SU-DHL-6 (cell line): ENCODE results near the gene RMND1.

Experiments
- H2AFZ ChIP-seq: fragments of 200-600 bp; sonication (generic); 2 replicates; pipeline ENCODE4 v1.6.1; 2014; ENCODE audit warnings: low read depth, mild to moderate bottlenecking, moderate library complexity, mixed read lengths, antibody characterized with exemption, low read length; ENCODE audit not compliant: severe bottlenecking
- H3F3A ChIP-seq: fragments of 200-600 bp; shearing (Covaris generic); 2 replicates; pipeline ENCODE4 v1.6.0; 2016; ENCODE audit warnings: antibody characterized with exemption, mild to moderate bottlenecking; ENCODE audit not compliant: insufficient read depth
- H3K27ac ChIP-seq: fragments of 200-600 bp; sonication (generic); 2 replicates; pipeline ENCODE4 v1.5.1; 2016; ENCODE audit warnings: low read depth, mild to moderate bottlenecking, low read length, moderate library complexity, mixed read lengths
- H3K27me3 ChIP-seq: fragments of 200-600 bp; sonication (generic), shearing (Covaris generic); 2 replicates; pipeline ENCODE4 v1.6.0; 2014; ENCODE audit warnings: mild to moderate bottlenecking, low read length
- H3K36me3 ChIP-seq: fragments of 200-600 bp; sonication (generic); 2 replicates; pipeline ENCODE4 v1.6.1; 2014; ENCODE audit warnings: mild to moderate bottlenecking, low read length, mixed read lengths
- H3K4me2 ChIP-seq: fragments of 300-600, 200-600 bp; shearing (Covaris generic), sonication (generic); 2 replicates; pipeline ENCODE4 v1.6.0; 2014; ENCODE audit warnings: low read length, low read depth, mild to moderate bottlenecking; ENCODE audit not compliant: poor library complexity, severe bottlenecking
- H3K4me3 ChIP-seq: fragments of 200-600 bp; sonication (generic); 2 replicates; pipeline ENCODE4 v1.5.1; 2014; ENCODE audit warnings: antibody characterized with exemption, low read length, mild to moderate bottlenecking, mixed read lengths; ENCODE audit not compliant: insufficient read depth, poor library complexity, severe bottlenecking
- H3K79me2 ChIP-seq: fragments of 200-600 bp; sonication (generic); 2 replicates; pipeline ENCODE4 v1.6.1; 2014; ENCODE audit warnings: mild to moderate bottlenecking, low read length, moderate library complexity; ENCODE audit not compliant: insufficient read depth
- H3K9ac ChIP-seq: fragments of 200-600 bp; sonication (generic); 2 replicates; pipeline ENCODE4 v1.7.0; 2014; ENCODE audit warnings: mild to moderate bottlenecking, low read length
- H3K9me2 ChIP-seq: fragments of 200-600 bp; sonication (generic); replicated peaks from 2 replicates; pipeline ENCODE4 v1.6.1; 2014; ENCODE audit warnings: low read length; ENCODE audit not compliant: insufficient read depth
- H3K9me3 ChIP-seq: fragments of 200-600 bp; sonication (generic); 2 replicates; pipeline ENCODE4 v1.6.1; 2014; ENCODE audit warnings: low read length, mixed read lengths; ENCODE audit not compliant: insufficient read depth
- H4K20me1 ChIP-seq: fragments of 200-600 bp; sonication (generic); 2 replicates; pipeline ENCODE4 v1.6.1; 2014; ENCODE audit warnings: low read depth, mild to moderate bottlenecking, antibody characterized with exemption, low read length, moderate library complexity, mixed read lengths
- EZH2phosphoT487 ChIP-seq: fragments of 200-600 bp; sonication (generic), shearing (Covaris generic); conservative IDR thresholded peaks from 2 replicates; pipeline ENCODE4 v1.6.1; 2018; ENCODE audit warnings: mild to moderate bottlenecking, antibody characterized with exemption, low read length, moderate library complexity, mixed read lengths
- TF ChIP-seq, protein P1 (sequence below): fragments of 200-600 bp; sonication (generic); IDR thresholded peaks from one replicate; pipeline ENCODE4 v1.5.1; 2017; ENCODE audit warnings: antibody characterized with exemption, mild to moderate bottlenecking, low read length, moderate library complexity; ENCODE audit not compliant: insufficient read depth, poor library complexity, severe bottlenecking

RMND1 gene

DNA sequence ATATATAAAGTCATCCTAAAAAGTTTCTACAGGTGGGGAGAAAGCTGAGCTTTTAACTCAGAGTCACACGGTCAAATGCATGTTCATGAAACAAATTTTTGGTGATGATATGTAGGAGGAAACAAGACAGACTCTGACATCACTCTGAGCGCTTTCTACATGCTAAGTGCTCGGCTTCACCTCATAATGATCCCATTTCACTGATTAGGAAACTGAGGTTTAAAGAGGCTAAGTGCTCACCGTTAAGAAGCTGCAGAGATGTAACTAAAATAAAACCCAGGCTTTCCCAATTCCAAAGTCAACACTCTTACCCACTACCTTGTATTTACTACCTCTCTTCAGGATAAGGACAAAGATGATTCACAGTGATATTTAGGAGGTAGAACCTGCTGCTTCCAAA is 4.7 kb downstream of the RMND1 start:
- Histone ChIP-seq H3K9me2 (no peaks in the 10 kb centered on the region), H4K20me1 (no peaks in the 10 kb centered on the region; the same call in 1 of the 2 replicates), H3K4me3 (no peak overlapping the region), H3K9me3 (no peaks in the 10 kb centered on the region), H3K9ac (no peak overlapping the region), H3K79me2 (peaks cover 71% of the 10 kb centered on the region), H3K4me2 (no peak overlapping the region), H3K27me3 (no peaks in the 10 kb centered on the region), H2AFZ (no peak overlapping the region), H3K36me3 (peaks cover 3% of the 10 kb centered on the region; the same call in 1 of the 2 replicates), H3K27ac (no peak overlapping the region), H3F3A (no peaks in the 10 kb centered on the region)
- no peak for TF ChIP-seq EZH2phosphoT487
- TF ChIP-seq, protein P1, sequence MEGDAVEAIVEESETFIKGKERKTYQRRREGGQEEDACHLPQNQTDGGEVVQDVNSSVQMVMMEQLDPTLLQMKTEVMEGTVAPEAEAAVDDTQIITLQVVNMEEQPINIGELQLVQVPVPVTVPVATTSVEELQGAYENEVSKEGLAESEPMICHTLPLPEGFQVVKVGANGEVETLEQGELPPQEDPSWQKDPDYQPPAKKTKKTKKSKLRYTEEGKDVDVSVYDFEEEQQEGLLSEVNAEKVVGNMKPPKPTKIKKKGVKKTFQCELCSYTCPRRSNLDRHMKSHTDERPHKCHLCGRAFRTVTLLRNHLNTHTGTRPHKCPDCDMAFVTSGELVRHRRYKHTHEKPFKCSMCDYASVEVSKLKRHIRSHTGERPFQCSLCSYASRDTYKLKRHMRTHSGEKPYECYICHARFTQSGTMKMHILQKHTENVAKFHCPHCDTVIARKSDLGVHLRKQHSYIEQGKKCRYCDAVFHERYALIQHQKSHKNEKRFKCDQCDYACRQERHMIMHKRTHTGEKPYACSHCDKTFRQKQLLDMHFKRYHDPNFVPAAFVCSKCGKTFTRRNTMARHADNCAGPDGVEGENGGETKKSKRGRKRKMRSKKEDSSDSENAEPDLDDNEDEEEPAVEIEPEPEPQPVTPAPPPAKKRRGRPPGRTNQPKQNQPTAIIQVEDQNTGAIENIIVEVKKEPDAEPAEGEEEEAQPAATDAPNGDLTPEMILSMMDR = no peak

GRCh38 chr6:151445482-151445881 is 6.4 kb downstream of the RMND1 start:
- Histone ChIP-seq H3K27ac (no peak overlapping the region), H3K79me2 (peaks cover 80% of the 10 kb centered on the region)

DNA sequence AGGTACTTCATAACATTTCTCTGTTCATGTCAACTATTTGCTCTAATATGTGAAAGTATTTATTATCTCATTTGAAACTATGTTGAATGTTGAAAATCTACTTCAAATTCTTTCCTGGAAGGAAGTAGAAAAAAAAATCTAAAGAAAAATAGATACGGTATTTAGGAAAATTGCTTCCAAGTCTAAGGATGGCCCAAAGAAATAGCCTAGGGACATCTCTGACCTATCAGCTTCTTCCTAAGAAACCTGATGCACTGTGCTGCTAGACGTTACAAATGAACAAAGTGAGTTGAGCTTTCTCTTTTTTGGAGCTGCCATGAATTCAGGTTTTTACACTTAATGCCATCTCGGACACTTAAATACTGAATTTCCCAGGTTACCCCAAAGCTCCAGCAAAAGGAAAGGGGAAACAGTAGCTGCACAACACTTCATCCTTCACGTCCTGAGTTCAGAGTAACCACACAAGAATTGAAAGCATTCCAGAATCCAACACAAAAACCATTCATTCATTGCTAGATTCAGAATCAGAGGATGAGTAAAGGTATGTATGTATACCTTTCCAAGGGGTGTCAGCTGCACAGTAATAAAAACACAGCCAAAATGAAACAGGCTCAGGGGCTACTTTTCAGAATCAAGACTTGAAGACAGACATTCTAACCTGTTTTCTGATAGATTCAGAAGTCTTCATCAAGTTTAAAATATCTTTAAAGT is 7.9 kb downstream of the RMND1 start:
- H3F3A ChIP-seq = no peaks in the 10 kb centered on the region
- no peak overlapping the region for H2AFZ ChIP-seq
- no peaks in the 10 kb centered on the region for H3K27me3 ChIP-seq
- H3K4me3 ChIP-seq = no peak overlapping the region
- TF ChIP-seq EZH2phosphoT487 = no peak
- TF ChIP-seq, protein P1 = no peak
- no peaks in the 10 kb centered on the region for H3K9me3 ChIP-seq
- no peak overlapping the region for H3K4me2 ChIP-seq
- H3K9ac ChIP-seq = no peak overlapping the region
- peaks cover 6% of the 10 kb centered on the region; the same call in 1 of the 2 replicates for H4K20me1 ChIP-seq
- H3K9me2 ChIP-seq = no peaks in the 10 kb centered on the region
- no peak overlapping the region for H3K27ac ChIP-seq
- H3K36me3 ChIP-seq = peaks cover 3% of the 10 kb centered on the region; the same call in 1 of the 2 replicates
- H3K79me2 ChIP-seq = peaks cover 87% of the 10 kb centered on the region

More at GRCh38 chr6:151445482-151445881, 6.4 kb downstream of the RMND1 start:
- no peak overlapping the region for H3K4me3 ChIP-seq
- no peak overlapping the region for H2AFZ ChIP-seq
- no peaks in the 10 kb centered on the region for H3F3A ChIP-seq
- peaks cover 3% of the 10 kb centered on the region; the same call in 1 of the 2 replicates for H3K36me3 ChIP-seq
- TF ChIP-seq, protein P1 = no peak
- TF ChIP-seq EZH2phosphoT487 = no peak
- H3K9me3 ChIP-seq = no peaks in the 10 kb centered on the region
- H3K27me3 ChIP-seq = no peaks in the 10 kb centered on the region
- no peak overlapping the region for H3K4me2 ChIP-seq
- H3K9me2 ChIP-seq = no peaks in the 10 kb centered on the region
- no peak overlapping the region for H3K9ac ChIP-seq
- peaks cover 3% of the 10 kb centered on the region; the same call in 1 of the 2 replicates for H4K20me1 ChIP-seq
